Stomach smooth muscle (tissue), 2 donors: ENCODE data around the gene RC3H2.
"Not testable (repeated sequence)": the region's sequence is repeated elsewhere in the genome, so short reads cannot be mapped to it uniquely, and the experiment has no call there.

Experiments used
- H3K27ac ChIP-seq: one replicate; pipeline ENCODE4 v1.7.0; 2013; ENCODE audit warnings: mild to moderate bottlenecking, low read length, inconsistent platforms
- H3K27me3 ChIP-seq, 2 donors: one replicate each; pipeline ENCODE4 v1.7.0; 2013; ENCODE audit warnings: low read length in 2 of 2; ENCODE audit not compliant: insufficient read depth in 2 of 2, control insufficient read depth in 1 of 2
- H3K36me3 ChIP-seq, 2 donors: one replicate each; pipeline ENCODE4 v1.7.0; 2013; ENCODE audit warnings: low read length in 2 of 2; ENCODE audit not compliant: control insufficient read depth in 2 of 2, insufficient read depth in 2 of 2
- H3K4me1 ChIP-seq: one replicate; pipeline ENCODE4 v1.7.0; 2013; ENCODE audit warnings: low read length; ENCODE audit not compliant: control insufficient read depth, insufficient read depth
- H3K4me3 ChIP-seq, 2 donors: one replicate each; pipeline ENCODE4 v1.7.0; 2013; ENCODE audit warnings: low read length in 2 of 2
- H3K9ac ChIP-seq, 2 donors: one replicate each; pipeline ENCODE4 v1.7.0; 2013; ENCODE audit warnings: low read length in 2 of 2, mild to moderate bottlenecking in 1 of 2
- H3K9me3 ChIP-seq, 2 donors: one replicate each; pipeline ENCODE4 v1.7.0; 2013; ENCODE audit warnings: low read length in 2 of 2; ENCODE audit not compliant: control insufficient read depth in 2 of 2
- donor health status: healthy.
- donor health status: Pancreatic carcinoma.

The RC3H2 gene

DNA sequence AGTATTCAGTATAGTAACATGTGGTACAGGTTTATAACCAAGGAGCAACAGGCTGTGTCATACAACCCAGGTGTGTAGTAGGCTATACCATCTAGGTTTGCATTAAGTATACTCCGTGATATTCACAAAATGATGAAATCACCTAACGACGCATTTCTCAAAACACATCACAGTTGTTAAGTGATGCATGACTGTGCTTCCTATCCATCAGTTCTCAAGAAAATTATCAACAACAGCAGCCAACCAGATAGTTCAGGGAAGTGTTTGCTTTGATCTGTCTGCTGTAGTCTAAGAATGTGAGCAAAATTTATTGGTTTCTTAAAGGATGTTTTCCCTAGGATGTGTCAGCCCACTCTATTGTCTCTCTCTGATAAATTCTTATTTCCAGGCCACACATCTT is 18.8 kb upstream of the RC3H2 start:
- Histone ChIP-seq H3K4me3 (no peak overlapping the region), H3K27me3 (no peaks in the 10 kb centered on the region), H3K36me3 (peaks cover under 1 to 6% of the 10 kb centered on the region in 2 donors), H3K9me3 (no peaks in the 10 kb centered on the region), H3K9ac (no peak overlapping the region), H3K4me1 (no peaks in the 10 kb centered on the region), H3K27ac (no peak overlapping the region)

- no peak overlapping the region for H3K4me3 ChIP-seq
- H3K27me3 ChIP-seq = no peaks in the 10 kb centered on the region
- no peak overlapping the region for H3K27ac ChIP-seq
- H3K36me3 ChIP-seq = peaks cover 3 to 8% of the 10 kb centered on the region in 2 donors
- no peaks in the 10 kb centered on the region for H3K4me1 ChIP-seq
- no peaks in the 10 kb centered on the region for H3K9me3 ChIP-seq
- no peak overlapping the region for H3K9ac ChIP-seq
Observed at GRCh38 chr9:122922713-122923112, 17.6 kb upstream of the RC3H2 start.

DNA sequence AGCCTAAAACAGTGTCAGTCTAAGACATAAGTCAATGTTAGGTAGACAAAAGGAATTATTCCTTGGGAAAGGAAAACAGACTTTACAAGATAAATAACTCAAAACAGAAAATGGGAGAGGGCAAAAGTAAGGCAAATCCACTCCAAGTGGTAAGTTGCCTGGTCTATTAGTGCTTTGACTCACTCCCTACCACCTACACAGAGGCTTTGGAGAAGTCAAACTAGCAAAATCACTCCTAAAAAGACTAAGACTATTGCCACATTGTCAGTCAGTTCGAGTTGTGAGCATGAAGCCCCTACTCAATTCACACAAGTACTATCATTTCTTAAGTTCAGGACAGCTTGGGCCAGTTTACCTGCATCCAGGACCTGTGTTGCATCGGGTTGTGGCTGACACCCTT is 13.2 kb upstream of the RC3H2 start:
- H3K27ac ChIP-seq = no peak overlapping the region
- no peak overlapping the region for H3K4me3 ChIP-seq
- H3K36me3 ChIP-seq = peaks cover 3 to 8% of the 10 kb centered on the region in 2 donors
- H3K9ac ChIP-seq = no peak overlapping the region
- H3K27me3 ChIP-seq = no peaks in the 10 kb centered on the region
- H3K4me1 ChIP-seq = peaks cover 4% of the 10 kb centered on the region
- no peaks in the 10 kb centered on the region for H3K9me3 ChIP-seq

DNA sequence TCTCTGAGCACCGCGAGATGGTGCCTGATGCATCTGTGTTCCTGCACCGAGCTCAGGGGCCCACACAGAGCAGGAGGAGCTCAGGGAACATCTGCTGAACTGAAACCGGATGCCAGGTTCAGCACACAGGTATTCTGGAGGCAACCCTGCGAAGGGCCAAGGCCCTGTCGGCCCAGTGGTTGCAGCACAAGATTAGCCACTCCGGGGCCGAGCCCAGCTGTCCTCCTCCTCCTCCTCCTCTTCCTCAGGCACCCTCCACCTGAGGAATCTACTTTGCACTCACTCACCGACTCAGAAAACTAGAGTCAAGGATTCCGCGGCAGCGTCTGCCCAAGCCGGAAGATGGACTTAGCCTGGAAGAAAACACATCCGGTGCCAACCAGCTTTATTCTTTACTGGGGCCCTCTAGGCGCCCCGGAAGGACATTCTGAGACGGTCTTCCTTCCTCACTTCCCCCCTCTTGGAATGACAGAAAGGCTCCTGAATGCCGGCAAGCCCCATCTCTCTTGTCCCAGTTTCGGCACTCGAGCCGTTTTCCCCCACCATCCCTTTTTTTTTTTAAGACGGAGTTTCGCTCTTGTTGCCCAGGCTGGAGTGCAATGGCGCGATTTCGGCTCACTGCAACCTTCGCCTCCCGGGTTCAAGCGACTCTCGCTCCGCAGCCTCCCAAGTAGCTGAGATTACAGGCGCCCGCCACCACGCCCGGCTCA is 8.0 kb upstream of the RC3H2 start, which contains the start of gene ZBTB6:
Gene ZBTB6, minus strand, starts transcription at position 360 of the 710 bp plus-strand sequence. CDS start 1,251 bp downstream, outside the sequence.
- Histone ChIP-seq H3K9me3 (no peaks in the 10 kb centered on the region), H3K27ac (peak within 1 kb of the TSS; percentile 69), H3K27me3 (no peaks in the 10 kb centered on the region), H3K9ac (peak within 1 kb of the TSS; percentile 91 to 96), H3K4me1 (peaks cover 4% of the 10 kb centered on the region), H3K36me3 (peaks cover 10 to 12% of the 10 kb centered on the region in 2 donors), H3K4me3 (peak within 1 kb of the TSS; percentile 94 to 100)

- H3K27ac ChIP-seq = peak overlapping the region; percentile 69
- peak overlapping the region; percentile 91 to 96 for H3K9ac ChIP-seq
- peaks cover 4% of the 10 kb centered on the region for H3K4me1 ChIP-seq
- no peaks in the 10 kb centered on the region for H3K27me3 ChIP-seq
- peaks cover 10 to 12% of the 10 kb centered on the region in 2 donors for H3K36me3 ChIP-seq
- peak overlapping the region; percentile 94 to 100 for H3K4me3 ChIP-seq
- H3K9me3 ChIP-seq = no peaks in the 10 kb centered on the region
Observed at GRCh38 chr9:122912671-122912963, 7.5 kb upstream of the RC3H2 start.

- H3K36me3 ChIP-seq, H3K27me3 ChIP-seq, H3K4me3 ChIP-seq, H3K27ac ChIP-seq, H3K9me3 ChIP-seq, H3K9ac ChIP-seq, H3K4me1 ChIP-seq: not testable (repeated sequence)
Observed at GRCh38 chr9:122906122-122906521, 963 bp upstream of the RC3H2 start.

- H3K27me3 ChIP-seq = no peaks in the 10 kb centered on the region
- no peaks in the 10 kb centered on the region for H3K36me3 ChIP-seq
- H3K9me3 ChIP-seq = no peaks in the 10 kb centered on the region
- peak overlapping the region; percentile 85 to 97 for H3K4me3 ChIP-seq
- peaks cover 9% of the 10 kb centered on the region for H3K4me1 ChIP-seq
- H3K9ac ChIP-seq = peak overlapping the region; percentile 96 to 98
- H3K27ac ChIP-seq = peak overlapping the region; percentile 88
Observed at GRCh38 chr9:122904466-122904822, 715 bp downstream of the RC3H2 start.

GRCh38 chr9:122900791-122901190 is 4.4 kb downstream of the RC3H2 start:
- Histone ChIP-seq H3K27ac (no peak overlapping the region), H3K36me3 (peaks cover 0 to 5% of the 10 kb centered on the region in 2 donors), H3K27me3 (no peaks in the 10 kb centered on the region), H3K9me3 (no peaks in the 10 kb centered on the region), H3K9ac (no peak overlapping the region), H3K4me1 (peaks cover 9% of the 10 kb centered on the region), H3K4me3 (peak overlapping the region in 1 of 2 donors; percentile 8)

GRCh38 chr9:122897969-122898368 is 7.2 kb downstream of the RC3H2 start:
- H3K36me3 ChIP-seq = peaks cover 0 to 16% of the 10 kb centered on the region in 2 donors
- H3K9me3 ChIP-seq = no peaks in the 10 kb centered on the region
- H3K27me3 ChIP-seq = no peaks in the 10 kb centered on the region
- peaks cover 2% of the 10 kb centered on the region for H3K4me1 ChIP-seq
- H3K27ac ChIP-seq = no peak overlapping the region
- no peak overlapping the region for H3K4me3 ChIP-seq
- H3K9ac ChIP-seq = peak overlapping the region in 1 of 2 donors; percentile 9

DNA sequence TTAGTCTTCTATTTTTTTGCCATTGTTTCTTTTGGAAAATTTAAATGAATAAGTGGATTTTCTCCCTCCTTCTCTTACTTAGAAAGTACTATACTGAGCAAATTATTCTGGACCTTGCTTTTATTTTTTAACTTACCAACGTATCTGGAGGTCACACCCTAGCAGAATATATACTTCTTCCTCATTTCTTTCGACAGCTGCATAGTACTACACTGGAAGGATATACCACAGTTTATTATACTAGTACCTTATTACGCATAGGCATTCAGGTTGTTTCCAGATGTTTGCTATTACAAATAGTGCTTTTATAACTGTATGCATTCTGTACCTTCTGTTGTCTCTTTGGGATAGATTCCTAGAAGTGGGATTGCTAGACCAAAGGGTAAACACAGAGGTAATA is 16.7 kb downstream of the RC3H2 start:
- Histone ChIP-seq H3K4me1 (no peaks in the 10 kb centered on the region), H3K27ac (no peak overlapping the region), H3K36me3 (peaks cover 17 to 27% of the 10 kb centered on the region in 2 donors)

DNA sequence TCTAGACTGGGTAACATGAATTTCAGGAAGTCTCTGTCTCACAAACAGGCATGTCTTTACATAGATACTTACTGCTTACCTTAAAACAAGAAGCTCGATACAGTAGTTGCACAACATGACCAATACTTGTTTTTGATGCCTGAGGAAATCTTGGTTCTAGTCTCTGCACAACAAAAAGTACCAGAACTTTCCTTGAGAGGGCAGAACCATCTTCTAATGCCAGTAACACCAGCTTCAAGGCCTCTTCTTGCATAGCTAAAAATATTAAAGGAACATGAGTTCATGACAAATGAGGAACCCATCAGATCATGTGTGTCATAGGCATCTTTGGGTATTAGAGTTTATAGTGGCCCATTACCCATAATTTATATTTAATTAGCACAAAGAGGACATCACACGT is 22.0 kb downstream of the RC3H2 start:
- Histone ChIP-seq H3K36me3 (peaks cover 28 to 29% of the 10 kb centered on the region in 2 donors), H3K27me3 (no peaks in the 10 kb centered on the region), H3K4me3 (no peak overlapping the region), H3K9me3 (no peaks in the 10 kb centered on the region), H3K27ac (no peak overlapping the region), H3K9ac (no peak overlapping the region), H3K4me1 (no peaks in the 10 kb centered on the region)

More for the DNA sequence above, 16.7 kb downstream of the RC3H2 start:
- Histone ChIP-seq H3K9ac (no peak overlapping the region), H3K27me3 (no peaks in the 10 kb centered on the region), H3K9me3 (no peaks in the 10 kb centered on the region), H3K4me3 (no peak overlapping the region)
